ENCODE measurements around the gene ZBTB40. TPM values are rescaled to one million over a fixed set of nuclear protein-coding genes. Genes with fewer than 3 reads are reported as not detected.

Gene ZBTB40
- total RNA-seq, 1 donor from 2014 or later: 14.9 TPM

GRCh38 chr1:22530715-22531114 is 79.1 kb downstream of the ZBTB40 start:
- no peak overlapping the region for H2AFZ ChIP-seq (replicated peaks)
- no peaks in the 10 kb centered on the region for H3F3A ChIP-seq (ENCODE audit: low read depth)

GRCh38 chr1:22531251-22531650 is 79.6 kb downstream of the ZBTB40 start:
- TF ChIP-seq EZH2phosphoT487 (IDR thresholded peaks at IDR 0.05) (no peak), CTCF (IDR thresholded peaks at IDR 0.05) (no peak), EZH2 (IDR thresholded peaks at IDR 0.05) (no peak)
- Histone ChIP-seq H4K20me1 (ENCODE audit: low read depth) (no peaks in the 10 kb centered on the region), H3K4me3 (no peak overlapping the region), H3F3A (ENCODE audit: low read depth) (no peaks in the 10 kb centered on the region), H3K9ac (no peak overlapping the region), H3K4me1 (no peaks in the 10 kb centered on the region), H2AFZ (replicated peaks) (no peak overlapping the region), H3K27me3 (no peaks in the 10 kb centered on the region), H3K36me3 (no peaks in the 10 kb centered on the region), H3K79me2 (ENCODE audit: low read depth) (no peaks in the 10 kb centered on the region), H3K27ac (no peak overlapping the region), H3K9me3 (ENCODE audit: low read depth) (no peaks in the 10 kb centered on the region), H3K4me2 (no peak overlapping the region)
- H3K9me3 Mint-ChIP-seq: no peaks in the 10 kb centered on the region
- no peak for DNase-seq (ENCODE audit: low spot score)
- no peaks in the 10 kb centered on the region for H3K36me3 Mint-ChIP-seq
- no peak overlapping the region for H3K27ac Mint-ChIP-seq
- peaks cover 9% of the 10 kb centered on the region for H3K4me1 Mint-ChIP-seq
- no peak overlapping the region for H3K4me3 Mint-ChIP-seq
- no peaks in the 10 kb centered on the region for H3K27me3 Mint-ChIP-seq (ENCODE audit: insufficient read depth, low read depth)

More at GRCh38 chr1:22530715-22531114, 79.1 kb downstream of the ZBTB40 start:
- Mint-ChIP-seq H3K27ac (no peak overlapping the region), H3K9me3 (no peaks in the 10 kb centered on the region), H3K27me3 (ENCODE audit: insufficient read depth, low read depth) (no peaks in the 10 kb centered on the region), H3K4me1 (peaks cover 9% of the 10 kb centered on the region), H3K36me3 (no peaks in the 10 kb centered on the region), H3K4me3 (no peak overlapping the region)
- Histone ChIP-seq H4K20me1 (ENCODE audit: low read depth) (no peaks in the 10 kb centered on the region), H3K27me3 (no peaks in the 10 kb centered on the region), H3K4me1 (no peaks in the 10 kb centered on the region), H3K27ac (no peak overlapping the region), H3K36me3 (no peaks in the 10 kb centered on the region), H3K79me2 (ENCODE audit: low read depth) (no peaks in the 10 kb centered on the region), H3K9me3 (ENCODE audit: low read depth) (no peaks in the 10 kb centered on the region), H3K4me2 (no peak overlapping the region), H3K4me3 (no peak overlapping the region), H3K9ac (no peak overlapping the region)
- no peak for TF ChIP-seq EZH2 (IDR thresholded peaks at IDR 0.05)
- TF ChIP-seq EZH2phosphoT487 (IDR thresholded peaks at IDR 0.05): no peak
- TF ChIP-seq CTCF (IDR thresholded peaks at IDR 0.05): no peak
- no peak for DNase-seq (ENCODE audit: low spot score)

- H3K9me3 Mint-ChIP-seq: no peaks in the 10 kb centered on the region
- no peak for TF ChIP-seq EZH2 (IDR thresholded peaks at IDR 0.05)
- TF ChIP-seq CTCF (IDR thresholded peaks at IDR 0.05): no peak
- TF ChIP-seq EZH2phosphoT487 (IDR thresholded peaks at IDR 0.05): no peak
- peak overlapping the region; percentile 25 for H3K27ac Mint-ChIP-seq
Measured at GRCh38 chr1:22533244-22533895, 81.7 kb downstream of the ZBTB40 start.

More at GRCh38 chr1:22533244-22533895, 81.7 kb downstream of the ZBTB40 start:
- no peaks in the 10 kb centered on the region for H4K20me1 ChIP-seq (ENCODE audit: low read depth)
- H3K27me3 ChIP-seq: no peaks in the 10 kb centered on the region
- H3K4me1 ChIP-seq: no peaks in the 10 kb centered on the region
- no peak overlapping the region for H2AFZ ChIP-seq (replicated peaks)
- H3K4me2 ChIP-seq: no peak overlapping the region
- no peaks in the 10 kb centered on the region for H3K36me3 ChIP-seq
- H3K79me2 ChIP-seq (ENCODE audit: low read depth): no peaks in the 10 kb centered on the region
- H3K27ac ChIP-seq: no peak overlapping the region
- peaks cover 6% of the 10 kb centered on the region for H3K4me1 Mint-ChIP-seq
- DNase-seq (ENCODE audit: low spot score): no peak
- H3K9ac ChIP-seq: no peak overlapping the region
- no peak overlapping the region for H3K4me3 ChIP-seq
- H3K4me3 Mint-ChIP-seq: no peak overlapping the region
- H3K9me3 ChIP-seq (ENCODE audit: low read depth): no peaks in the 10 kb centered on the region
- no peaks in the 10 kb centered on the region for H3K36me3 Mint-ChIP-seq
- no peaks in the 10 kb centered on the region for H3F3A ChIP-seq (ENCODE audit: low read depth)
- no peaks in the 10 kb centered on the region for H3K27me3 Mint-ChIP-seq (ENCODE audit: insufficient read depth, low read depth)

Data from neural progenitor cell (in vitro differentiated cells).